GM19468 (cell line): Measurements from ENCODE around the gene TRIM44.
"Not testable (repeated sequence)": the region's sequence is repeated elsewhere in the genome, so short reads cannot be mapped to it uniquely, and the experiment has no call there.

Experiments
- ATAC-seq: cut with Tn5 transposase; IDR thresholded peaks from one replicate; pipeline ENCODE4 v1.9.1; 2021; ENCODE audit warnings: mild to moderate bottlenecking, moderate library complexity, moderate number of reproducible peaks; ENCODE audit not compliant: unreplicated experiment; ENCODE audit errors: extremely low read depth

Gene TRIM44

GRCh38 chr11:35747668-35748067 is 85.1 kb downstream of the TRIM44 start:
- ATAC-seq, result no peak

DNA sequence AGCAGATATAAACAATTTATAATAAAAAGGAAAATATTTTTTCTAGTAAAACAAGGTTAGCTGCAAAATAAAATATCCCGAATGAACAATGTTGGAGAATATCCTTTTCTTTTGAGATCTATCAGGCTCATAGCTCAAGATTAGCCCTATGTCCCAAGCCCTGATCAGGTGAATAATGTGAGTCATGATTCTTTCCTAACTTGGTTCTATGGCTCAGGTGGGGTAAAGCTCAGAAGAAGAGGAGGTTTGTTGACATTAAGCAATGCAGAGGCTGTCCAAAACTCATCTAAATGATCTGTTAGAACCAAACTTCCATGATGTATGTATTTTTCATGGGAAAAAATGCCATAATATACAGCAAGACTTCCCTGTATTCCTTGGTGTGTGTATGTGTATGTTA is 86.1 kb downstream of the TRIM44 start:
- ATAC-seq, result no peak

DNA sequence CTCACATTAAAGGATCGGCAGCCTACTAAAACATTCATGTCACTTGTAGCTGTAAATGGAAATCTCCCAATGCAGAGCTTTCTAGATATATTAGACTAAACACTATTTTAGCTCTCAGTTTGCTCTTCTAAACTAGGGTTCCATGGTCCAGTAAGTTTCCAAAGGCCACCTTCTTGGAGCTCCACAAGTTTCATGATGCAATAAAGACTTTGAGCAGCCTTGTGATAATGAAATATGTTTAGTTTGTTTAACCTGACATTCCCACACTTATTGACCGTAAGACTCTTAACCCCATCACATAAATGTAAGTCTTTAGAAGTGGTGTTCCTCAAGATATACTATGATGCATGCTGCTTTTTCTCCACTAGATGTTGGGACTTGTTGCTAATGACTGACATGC is 87.7 kb downstream of the TRIM44 start:
- ATAC-seq, result no peak

DNA sequence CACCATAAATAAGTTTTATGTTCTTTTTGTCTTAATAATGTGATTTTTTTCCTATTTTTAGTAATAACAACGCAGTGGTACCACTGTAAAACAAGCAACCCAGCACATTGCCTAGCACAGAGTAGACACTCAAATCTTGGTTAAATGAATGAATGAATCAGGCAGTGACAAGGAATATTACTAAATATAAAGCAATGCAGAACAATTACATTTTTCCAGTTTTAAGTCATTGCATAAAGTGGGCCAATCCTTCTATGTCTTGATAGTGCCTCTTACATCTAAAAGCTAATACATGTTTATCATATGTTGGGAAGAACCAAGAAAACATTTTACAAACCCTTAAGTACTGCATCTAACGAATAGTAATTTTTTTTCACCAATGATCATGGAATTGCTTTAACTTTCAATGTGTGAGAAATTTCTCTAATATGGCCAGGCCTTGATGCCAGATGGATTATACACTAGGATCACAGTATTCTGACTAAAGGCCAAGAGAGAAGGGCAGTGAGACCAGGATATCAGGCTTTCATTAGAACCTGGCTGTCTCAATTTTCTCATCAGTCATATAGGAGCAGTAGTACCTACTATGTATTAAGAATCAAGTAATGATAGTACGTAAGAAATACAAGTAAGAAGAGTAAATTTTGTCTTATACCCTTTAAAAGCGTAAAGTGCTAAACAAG is 88.5 kb downstream of the TRIM44 start:
- ATAC-seq, result no peak

DNA sequence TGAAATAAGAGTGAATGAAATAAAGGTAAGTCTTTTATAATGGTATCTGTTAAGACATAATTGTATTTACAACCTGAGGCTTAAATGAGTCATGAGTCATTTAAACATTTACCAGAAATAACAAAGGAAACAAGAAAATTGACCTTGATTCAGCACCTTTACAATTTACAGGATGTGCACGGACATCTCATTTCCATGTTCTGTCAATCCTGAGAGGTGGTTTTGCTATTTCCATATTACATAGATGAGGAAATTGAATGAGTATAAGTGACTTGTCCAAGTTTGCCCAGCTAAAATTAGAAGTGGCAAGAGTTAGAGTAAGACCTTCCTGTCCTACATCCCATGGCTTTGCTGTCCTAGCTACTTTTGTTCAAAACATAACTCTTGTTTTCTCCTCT is 89.1 kb downstream of the TRIM44 start:
- no peak for ATAC-seq

DNA sequence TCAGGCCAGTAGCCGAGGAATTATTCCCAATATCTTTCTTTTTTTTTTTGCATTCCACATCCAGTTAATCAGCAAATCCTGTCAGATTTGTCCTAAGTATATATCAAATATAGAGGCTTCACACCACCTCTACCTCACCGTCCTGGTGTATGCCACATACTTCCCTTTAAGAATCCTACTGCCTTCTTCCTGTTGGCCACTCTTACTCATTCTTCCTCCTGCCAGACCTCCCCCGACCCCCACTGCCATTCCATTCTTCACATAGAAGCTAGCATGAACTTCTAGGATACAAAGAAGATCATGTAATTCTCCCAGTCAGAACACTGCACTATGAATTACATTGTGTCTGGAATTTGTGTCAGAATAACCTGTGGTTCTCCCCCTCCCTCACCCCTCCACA is 89.5 kb downstream of the TRIM44 start:
- ATAC-seq, result no peak

GRCh38 chr11:35753573-35753972 is 91.0 kb downstream of the TRIM44 start:
- not testable (repeated sequence) for ATAC-seq

DNA sequence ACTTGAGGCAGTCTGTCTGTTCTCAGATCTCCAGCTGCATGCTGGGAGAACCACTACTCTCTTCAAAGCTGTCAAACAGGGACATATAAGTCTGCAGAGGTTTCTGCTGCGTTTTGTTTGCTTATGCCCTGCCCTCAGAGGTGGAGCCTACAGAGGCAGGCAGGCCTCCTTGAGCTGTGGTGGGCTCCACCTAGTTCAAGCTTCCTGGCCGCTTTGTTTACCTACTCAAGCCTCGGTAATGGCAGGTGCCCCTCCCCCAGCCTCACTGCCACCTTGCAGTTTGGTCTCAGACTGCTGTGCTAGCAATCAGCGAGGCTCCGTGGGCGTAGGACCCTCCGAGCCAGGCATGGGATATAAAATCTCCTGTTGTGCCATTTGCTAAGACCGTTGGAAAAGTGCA is 97.4 kb downstream of the TRIM44 start:
- ATAC-seq, result not testable (repeated sequence)

- ATAC-seq, result no peak
These were observed 99.3 kb downstream of the TRIM44 start for GRCh38 chr11:35761899-35762298.

- ATAC-seq, result no peak
These were observed 100.7 kb downstream of the TRIM44 start for GRCh38 chr11:35763301-35763700.

DNA sequence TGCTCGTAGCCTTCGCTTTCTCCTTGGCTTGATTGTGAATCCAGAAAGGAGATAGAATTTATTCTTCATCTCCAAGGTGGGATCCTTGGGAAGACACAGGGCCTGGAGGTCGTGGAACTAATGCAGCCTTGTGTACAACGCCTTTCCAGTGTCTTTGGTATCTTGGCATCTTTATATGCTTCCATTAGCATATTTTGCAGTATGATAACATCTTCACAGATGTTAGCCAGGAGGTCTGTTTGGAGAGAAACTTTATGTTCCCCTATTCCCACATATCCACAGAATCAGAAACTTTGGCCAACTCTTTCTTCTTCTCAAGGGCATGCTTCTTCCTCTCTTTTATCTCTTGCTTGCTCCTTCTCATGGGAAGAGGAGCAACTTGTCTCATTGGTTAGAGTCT is 101.2 kb downstream of the TRIM44 start:
- no peak for ATAC-seq

DNA sequence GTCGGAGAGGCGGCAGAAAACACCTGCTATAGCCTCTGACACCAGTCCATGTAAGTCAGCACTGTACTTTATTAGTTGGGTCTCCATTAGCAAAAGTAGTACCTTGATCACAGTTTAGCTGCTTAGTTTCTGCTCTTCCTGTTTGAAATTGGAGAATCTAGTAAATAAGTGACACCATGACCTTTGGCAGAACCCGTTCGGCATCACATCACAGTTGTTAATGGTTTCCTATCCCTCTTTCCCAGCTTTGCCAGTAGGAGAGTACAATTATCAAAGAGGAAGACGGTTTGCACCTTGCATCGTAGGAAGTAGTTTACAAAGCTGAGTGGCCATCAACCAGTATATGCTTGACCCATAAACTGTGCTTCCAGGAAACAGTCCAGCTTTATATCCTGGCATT is 101.8 kb downstream of the TRIM44 start:
- ATAC-seq, result no peak

DNA sequence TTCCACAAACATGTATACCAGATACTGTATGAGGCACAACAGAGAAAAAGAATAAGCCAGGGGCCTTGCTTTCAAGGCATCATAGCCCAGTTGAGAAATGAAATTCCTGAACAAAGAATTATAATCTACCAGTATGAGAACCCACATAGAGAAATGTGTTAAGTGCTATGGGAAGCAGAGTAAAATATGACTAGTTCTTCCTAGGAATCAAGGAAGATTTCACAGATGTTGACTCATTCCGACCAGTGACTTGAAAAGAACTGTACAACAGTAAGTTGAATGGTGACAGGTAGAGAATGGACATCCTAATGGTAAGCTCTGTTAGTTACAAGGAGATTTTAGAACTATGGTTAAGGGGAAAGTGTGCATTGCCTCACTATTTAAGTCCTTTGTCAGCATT is 102.6 kb downstream of the TRIM44 start:
- ATAC-seq, result no peak

- ATAC-seq, result no peak
These were observed 104.1 kb downstream of the TRIM44 start for GRCh38 chr11:35766651-35767050.

DNA sequence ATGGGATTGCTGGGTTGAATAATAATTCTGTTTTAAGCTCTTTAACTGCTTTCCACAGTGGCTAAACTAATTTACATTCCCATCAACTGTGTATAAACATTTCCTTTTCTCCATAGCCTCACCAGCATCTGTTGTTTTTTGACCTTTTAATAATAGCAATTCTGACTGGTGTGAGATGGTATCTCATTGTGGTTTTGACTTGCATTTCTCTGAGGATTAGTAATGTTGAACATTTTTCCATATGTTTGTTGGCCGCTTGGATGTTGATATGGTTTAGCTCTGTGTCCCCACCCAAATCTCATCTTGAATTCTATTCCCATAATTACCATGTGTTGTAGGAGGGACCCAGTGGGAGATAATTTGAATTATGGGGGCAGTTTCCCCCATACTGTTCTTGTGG is 107.8 kb downstream of the TRIM44 start:
- ATAC-seq, result not testable (repeated sequence)

- no peak for ATAC-seq
These were observed 109.1 kb downstream of the TRIM44 start for GRCh38 chr11:35771722-35772121.

GRCh38 chr11:35777241-35777640 is 114.7 kb downstream of the TRIM44 start:
- ATAC-seq, result not testable (repeated sequence)

DNA sequence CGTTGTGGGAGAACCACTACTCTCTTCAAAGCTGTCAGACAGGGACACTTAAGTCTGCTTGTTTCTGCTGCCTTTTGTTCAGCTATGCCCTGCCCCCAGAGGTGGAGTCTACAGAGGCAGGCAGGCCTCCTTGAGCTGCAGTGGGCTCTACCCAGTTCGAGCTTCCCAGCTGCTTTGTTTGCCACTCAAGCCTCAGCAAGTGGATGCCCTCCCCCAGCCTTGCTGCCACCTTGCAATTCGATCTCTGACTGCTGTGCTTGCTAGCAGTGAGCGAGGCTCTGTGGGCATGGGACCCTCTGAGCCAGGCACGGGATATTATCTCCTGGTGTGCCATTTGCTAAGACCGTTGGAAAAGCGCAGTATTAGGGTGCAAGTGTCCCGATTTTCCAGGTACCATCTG is 116.4 kb downstream of the TRIM44 start:
- ATAC-seq, result not testable (repeated sequence)

- ATAC-seq, result no peak
These were observed 116.8 kb downstream of the TRIM44 start for GRCh38 chr11:35779409-35779808.

DNA sequence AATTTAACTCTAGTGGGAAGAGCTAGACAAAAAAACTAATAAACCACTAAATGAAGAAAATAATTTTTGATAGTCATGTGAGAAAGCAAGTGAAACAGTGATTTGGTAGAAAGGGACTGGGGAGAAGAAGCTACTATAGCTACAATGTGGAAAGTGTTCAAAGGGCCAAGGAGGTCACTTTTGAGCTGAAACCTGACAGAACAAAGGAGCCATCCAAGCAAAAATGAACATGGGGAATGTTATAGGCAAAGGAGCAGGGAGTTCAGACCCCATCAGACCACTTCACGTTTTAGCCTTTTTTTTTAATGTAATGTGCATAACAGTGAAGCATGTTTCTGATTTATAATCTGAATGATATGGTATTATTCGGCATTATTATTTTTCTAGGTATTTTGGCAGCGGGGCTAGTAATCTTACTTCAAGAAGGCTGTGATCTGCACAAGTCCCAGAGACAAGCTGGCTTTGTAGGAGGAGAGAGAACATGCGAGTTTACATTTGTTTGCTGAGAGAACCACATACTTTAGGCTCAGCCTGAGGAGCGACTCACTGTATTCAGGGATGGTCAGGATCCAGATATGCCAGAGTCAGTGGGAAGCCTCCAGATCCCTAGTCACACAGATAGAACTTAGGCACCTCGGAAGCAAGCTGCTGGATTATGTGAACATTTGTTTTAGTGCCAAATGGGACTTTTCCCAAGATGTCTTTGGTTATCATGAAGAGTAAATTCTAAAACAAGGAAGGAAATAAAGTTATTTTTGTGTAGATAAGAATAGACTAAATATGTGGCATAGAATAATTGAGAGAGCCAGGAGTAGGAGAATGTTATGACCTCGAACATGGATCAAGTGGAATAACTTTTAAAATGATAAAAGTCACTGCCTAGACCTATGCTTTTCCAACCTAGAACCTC is 118.6 kb downstream of the TRIM44 start:
- no peak for ATAC-seq

DNA sequence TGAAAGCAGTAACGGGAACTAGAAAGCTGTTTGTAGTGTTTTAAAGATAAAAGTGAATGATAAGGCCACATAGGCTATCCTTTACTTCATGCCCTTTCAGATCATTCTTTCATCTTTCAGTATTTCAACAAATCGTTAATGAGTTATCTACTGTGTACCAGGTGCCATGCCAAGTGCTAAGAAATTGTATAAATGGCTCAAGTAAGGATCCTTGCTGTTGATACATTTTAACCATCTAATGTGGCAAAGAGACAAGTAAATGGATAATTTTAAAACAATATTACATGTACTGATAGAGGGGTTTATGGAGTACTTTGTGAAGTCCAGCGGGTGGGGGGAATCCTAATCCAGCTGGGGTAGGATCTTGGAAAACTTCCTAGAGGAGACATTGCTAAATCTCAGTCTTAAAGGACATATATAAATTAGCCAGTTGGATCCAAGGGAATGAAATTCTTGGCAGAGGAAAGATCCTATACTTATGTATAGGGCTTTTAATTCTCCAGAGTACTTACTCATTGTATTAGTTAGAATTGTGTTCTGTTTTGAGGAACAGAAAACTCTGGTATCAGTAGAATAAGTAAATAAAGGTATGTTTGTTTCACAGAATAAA is 119.4 kb downstream of the TRIM44 start:
- ATAC-seq, result no peak
